GM12875 (cell line): ENCODE measurements around the gene GTPBP3.

Source experiments
- H3K4me3 ChIP-seq: one replicate; pipeline ENCODE4 v1.5.1; 2011; ENCODE audit warnings: low read depth, low read length, control low read depth
- TF ChIP-seq, protein P1 (sequence below): IDR thresholded peaks from 2 replicates; pipeline ENCODE4 v1.5.1; 2011; ENCODE audit warnings: low read depth, mild to moderate bottlenecking, control low read depth, inconsistent platforms, low read length, moderate library complexity, borderline replicate concordance; ENCODE audit not compliant: insufficient read depth

GTPBP3 gene

DNA sequence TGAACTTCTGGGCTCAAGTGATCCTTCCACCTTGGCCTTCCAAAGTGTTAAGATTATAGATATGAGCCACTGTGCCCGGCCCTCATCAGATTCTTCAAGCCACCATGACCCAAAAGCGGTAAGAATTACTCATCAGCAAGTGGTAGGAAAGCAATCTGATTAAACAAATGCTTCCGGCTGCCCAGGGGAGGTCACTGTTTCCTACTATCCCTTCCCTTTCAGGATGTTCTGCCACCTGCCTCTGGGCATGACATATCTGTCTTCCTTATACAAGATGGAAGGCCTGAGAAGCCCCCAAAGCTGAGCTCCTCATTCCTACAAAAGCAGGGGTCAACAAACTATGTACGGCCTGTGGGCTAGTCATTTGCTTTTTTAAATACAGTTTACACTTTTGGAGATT is 41.1 kb upstream of the GTPBP3 start:
- no peak overlapping the region for H3K4me3 ChIP-seq
- TF ChIP-seq, protein P1, sequence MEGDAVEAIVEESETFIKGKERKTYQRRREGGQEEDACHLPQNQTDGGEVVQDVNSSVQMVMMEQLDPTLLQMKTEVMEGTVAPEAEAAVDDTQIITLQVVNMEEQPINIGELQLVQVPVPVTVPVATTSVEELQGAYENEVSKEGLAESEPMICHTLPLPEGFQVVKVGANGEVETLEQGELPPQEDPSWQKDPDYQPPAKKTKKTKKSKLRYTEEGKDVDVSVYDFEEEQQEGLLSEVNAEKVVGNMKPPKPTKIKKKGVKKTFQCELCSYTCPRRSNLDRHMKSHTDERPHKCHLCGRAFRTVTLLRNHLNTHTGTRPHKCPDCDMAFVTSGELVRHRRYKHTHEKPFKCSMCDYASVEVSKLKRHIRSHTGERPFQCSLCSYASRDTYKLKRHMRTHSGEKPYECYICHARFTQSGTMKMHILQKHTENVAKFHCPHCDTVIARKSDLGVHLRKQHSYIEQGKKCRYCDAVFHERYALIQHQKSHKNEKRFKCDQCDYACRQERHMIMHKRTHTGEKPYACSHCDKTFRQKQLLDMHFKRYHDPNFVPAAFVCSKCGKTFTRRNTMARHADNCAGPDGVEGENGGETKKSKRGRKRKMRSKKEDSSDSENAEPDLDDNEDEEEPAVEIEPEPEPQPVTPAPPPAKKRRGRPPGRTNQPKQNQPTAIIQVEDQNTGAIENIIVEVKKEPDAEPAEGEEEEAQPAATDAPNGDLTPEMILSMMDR, result no peak

DNA sequence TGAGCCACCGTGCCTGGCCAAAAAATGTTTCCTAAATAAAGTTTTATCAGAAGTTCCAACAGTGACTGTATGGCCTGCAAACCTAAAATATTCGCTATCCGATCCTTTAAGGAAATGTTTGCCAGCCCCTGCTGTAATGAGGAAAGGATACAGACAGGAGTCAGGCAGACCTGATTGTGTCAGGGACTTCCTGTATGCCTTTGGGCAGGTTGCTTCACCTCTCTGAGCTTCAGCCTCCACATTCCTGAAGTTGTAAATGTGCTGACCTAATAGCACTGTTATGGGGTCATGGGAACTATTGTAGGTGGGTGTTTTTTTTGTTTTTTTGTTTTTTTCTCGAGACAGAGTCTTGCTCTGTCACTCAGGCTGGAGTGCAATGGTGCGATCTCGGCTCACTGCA is 40.4 kb upstream of the GTPBP3 start:
- TF ChIP-seq, protein P1, result no peak
- H3K4me3 ChIP-seq, result no peak overlapping the region

DNA sequence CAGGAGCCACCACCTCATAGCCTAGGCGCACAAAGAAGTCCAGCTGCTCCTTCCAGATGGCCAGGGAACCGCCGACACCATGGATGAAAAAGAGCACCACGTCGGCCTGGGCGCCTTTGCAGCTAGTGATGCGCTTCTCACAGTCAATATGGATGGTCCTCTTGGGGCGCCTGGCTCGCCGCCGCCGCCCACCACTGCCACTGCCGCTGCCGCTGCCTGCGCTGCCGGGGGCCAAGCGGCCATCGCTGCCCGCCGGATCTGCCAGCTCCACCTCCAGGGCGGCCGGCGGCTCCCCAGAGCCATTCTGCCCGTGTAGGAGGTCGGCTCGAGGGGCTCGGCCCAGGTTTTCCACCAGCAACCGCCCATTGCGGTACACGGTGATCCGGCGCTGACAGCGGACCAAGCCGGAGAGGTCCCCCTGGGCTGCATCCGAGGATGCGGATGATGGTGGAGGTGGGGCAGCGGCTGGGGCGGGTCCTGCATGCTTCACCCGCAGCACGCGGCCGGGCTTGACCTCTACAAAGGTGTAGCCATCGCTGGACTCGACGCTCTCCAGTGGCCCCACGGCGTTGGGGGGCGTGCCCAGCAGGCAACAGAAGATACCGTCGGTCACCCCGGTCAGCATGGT is 36.2 kb upstream of the GTPBP3 start:
- TF ChIP-seq, protein P1, result no peak
- no peak overlapping the region for H3K4me3 ChIP-seq

DNA sequence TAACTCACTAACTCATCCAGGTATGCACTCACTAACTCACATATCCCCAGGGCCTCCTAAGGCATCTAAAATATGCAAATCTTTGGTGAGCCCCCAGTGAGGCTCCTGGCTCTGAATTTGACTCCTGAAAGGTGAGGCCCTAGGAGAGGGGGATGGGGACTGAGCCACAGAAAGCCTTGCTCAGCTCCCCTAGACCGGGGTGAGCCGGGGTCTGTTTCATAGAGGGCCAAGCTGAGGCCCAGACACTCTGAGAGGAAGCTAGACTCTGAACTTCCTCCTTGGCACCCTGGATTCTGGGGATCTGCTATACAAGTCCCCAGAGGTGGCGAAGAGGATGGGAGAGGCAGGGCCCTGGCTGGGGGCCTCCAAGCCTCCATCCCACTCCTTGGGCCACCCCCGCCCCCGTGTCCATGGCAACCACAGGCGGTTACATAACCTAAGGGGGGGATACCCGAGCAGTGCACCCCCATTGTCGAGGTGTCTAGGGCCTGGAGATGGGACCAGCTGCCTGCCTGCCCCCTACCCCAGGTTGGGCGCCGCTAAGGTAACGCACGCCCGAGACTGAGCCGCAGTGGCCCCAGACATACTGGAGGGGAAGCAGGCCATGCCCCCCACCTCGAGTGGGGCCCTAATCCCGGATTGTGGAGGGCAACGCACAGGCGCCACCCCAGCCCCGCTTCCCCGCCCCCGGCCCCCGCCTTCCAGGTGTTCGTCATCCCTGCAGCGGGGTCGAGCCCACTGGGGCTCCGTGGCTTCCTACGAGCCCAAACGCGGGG is 34.8 kb upstream of the GTPBP3 start:
- H3K4me3 ChIP-seq, result peak overlapping the region; percentile 84
- TF ChIP-seq, protein P1, result no peak

DNA sequence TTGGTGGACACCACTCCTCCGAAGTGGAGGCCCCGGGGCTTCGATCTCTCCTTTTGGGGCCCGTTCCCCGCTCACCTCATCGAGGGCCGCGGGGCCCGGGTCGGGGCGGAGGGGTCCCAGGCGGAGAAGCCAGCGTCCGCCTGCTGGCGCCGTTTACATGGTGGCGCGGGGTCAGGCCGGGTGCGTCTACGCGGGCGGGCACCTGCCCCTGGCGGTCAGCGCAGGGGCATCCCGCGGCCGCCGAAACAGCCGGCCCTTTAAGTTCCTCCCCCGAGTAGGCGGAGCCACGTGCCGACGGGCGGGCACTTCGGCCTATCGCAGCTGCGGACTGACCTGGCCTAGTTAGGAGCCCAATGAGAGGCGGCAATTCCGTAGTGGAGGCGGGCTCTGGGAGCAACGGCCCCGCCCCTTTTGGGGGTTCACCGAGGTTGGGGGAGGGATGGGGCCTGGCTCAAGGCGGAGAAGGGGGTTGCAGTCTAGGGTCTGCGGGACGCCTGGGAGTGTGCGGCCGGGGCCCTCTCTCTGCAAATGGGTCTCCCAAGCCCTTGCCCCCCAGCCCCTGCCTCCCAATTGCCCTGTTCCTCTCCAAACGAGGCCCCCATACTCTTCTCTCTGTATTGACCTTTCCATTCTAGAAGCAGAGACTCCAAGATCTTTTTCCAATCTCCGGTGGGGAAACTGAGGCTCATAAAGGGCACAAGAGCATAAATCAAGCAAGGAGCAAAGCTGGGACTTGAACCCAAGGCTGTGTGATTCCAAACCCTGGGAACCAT is 34.0 kb upstream of the GTPBP3 start, which contains the start of gene ABHD8:
Gene ABHD8, minus strand, starts transcription at position 259 of the 773 bp plus-strand sequence. CDS start 1,809 bp downstream, outside the sequence.
- H3K4me3 ChIP-seq, result peak within 1 kb of the TSS; percentile 84
- TF ChIP-seq, protein P1, result peak; percentile 54

DNA sequence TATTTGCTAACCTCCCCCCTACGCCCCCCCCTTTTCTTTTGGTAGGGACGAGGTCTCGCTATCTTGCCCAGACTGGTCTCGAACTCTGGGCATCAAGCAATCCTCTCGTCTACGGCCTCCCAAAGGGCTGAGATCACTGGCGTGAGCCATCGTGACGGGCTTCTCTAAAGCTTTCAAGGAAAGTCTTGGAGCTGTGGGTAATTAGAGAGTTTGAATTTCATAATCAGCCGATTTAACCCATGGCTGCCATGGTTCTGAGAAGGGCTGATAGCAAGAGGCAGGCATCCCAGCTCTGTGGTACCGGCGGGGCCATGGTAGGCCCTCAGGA is 33.4 kb upstream of the GTPBP3 start:
- TF ChIP-seq, protein P1, result no peak
- H3K4me3 ChIP-seq, result no peak overlapping the region
